Medulla oblongata (tissue), 1 donor: Measurements from ENCODE around the gene CHST15.
"Not testable (repeated sequence)": the region's sequence is repeated elsewhere in the genome, so short reads cannot be mapped to it uniquely, and the experiment has no call there.

Experiments used
- DNase-seq: peaks from one replicate; pipeline ENCODE4 v3.0.0-alpha.2; 2015; ENCODE audit errors: extremely low spot score

CHST15 gene

GRCh38 chr10:124098575-124098974 lies 5.2 kb upstream of the CHST15 start:
- no peak for DNase-seq

- no peak for DNase-seq
Observed at GRCh38 chr10:124097883-124098282, 4.5 kb upstream of the CHST15 start.

DNA sequence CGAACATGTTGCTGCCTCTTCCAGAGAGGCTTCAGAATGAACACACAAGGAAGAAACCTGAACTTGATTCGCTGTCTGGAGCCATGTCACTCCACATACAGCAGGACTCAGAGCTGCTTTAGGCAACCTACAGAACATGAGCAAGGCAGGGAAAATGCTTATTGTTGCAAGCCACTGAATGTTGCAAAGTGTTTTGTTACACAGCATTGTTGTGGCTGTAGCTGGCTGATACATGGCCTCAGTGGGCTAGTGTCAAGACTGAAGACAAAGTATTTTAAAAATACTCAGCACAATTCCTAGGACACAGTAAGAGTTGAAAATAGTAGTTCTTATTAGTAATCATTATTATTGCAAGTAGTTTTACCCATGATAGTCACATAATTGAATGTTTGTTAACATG lies 3.1 kb upstream of the CHST15 start:
- DNase-seq, result no peak

DNA sequence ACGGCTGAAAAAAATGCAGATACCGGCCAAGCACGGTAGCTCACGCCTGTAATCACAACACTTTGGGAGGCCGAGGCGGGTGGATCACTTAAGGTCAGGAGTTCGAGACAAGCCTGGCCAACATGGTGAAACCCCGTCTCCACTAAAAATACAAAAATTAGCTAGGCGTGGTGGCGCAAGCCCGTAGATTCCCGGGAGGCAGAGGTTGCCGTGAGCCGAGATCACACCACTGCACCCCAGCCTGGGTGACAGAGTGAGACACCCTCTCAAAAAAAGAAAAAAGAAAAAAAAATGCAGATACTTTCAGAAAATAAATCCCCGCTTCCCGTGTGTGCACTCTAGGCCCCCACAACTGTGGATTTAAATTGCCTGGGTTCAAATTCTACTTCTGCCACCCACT lies 2.4 kb upstream of the CHST15 start:
- DNase-seq, result not testable (repeated sequence)

DNA sequence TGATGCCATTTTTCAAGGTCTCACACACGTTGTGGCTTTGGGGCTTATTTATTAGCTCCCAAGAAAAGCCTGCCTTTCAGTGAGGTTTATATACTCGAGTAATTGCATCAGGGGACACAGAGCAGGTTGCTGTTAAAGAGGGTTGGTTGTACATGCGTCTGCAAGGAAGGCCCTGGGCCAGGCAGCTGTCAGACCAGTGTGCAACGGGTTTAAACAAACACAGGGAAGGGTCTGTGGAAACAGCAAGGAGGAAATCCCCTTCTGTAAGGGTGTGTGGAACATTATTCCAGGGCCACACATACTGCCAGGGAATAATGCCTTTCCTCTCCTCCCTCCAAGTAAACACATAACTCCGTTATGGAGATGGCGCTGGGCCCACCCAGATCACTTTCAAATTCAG lies 1.7 kb upstream of the CHST15 start:
- DNase-seq, result no peak

DNA sequence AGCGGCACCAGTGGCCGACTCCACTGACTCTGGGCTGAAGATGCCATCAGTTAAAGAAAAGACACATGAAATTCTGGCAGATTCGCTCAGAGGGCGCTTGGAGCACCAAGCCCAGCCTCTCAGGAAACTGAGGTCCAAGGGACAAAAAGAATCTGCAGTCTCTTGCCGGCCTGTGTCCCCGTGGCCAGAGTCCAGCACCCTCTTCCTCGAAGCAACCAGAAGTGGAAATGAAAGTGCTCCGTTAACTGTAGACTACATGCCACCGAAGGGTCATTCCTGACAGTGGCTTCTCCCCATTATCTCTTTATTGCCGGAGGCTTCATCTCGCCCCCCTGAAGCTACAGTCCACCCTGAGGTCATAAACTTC lies 1.0 kb upstream of the CHST15 start:
- peak; percentile 82 for DNase-seq

- DNase-seq, result peak; percentile 69
Observed at GRCh38 chr10:124093774-124094418, 498 bp upstream of the CHST15 start.

DNA sequence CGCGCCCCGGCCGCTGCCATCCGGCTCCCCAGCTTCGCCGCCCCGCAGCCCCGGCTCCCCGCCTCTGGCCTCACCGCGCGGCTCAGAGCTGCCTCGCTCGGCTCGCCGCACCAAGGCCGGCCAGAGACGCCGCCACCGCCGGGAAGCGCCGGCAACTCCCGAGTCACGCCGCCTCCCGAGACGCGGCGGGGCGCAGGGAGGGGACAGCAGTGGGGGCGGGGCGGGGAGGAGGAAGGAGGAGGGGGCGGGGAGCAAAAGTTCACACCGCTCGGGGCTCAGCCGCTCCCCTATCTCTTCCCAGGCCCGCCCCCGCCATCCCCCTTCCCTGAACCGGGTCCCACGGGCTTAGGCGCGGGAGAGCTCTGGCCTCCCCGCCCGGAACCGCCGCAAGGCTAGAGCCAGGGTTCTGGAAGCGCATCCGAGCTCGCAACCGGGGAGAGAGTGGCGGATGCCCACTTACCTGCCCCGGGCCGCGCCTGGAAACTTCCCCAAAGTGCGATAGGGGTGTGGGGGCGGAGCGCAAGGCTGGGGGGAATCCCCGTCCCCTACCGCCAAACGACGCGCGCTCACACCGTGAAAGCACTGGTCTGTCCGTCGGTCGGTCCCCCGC lies 1.0 kb downstream of the CHST15 start:
- peak; percentile 52 for DNase-seq

DNA sequence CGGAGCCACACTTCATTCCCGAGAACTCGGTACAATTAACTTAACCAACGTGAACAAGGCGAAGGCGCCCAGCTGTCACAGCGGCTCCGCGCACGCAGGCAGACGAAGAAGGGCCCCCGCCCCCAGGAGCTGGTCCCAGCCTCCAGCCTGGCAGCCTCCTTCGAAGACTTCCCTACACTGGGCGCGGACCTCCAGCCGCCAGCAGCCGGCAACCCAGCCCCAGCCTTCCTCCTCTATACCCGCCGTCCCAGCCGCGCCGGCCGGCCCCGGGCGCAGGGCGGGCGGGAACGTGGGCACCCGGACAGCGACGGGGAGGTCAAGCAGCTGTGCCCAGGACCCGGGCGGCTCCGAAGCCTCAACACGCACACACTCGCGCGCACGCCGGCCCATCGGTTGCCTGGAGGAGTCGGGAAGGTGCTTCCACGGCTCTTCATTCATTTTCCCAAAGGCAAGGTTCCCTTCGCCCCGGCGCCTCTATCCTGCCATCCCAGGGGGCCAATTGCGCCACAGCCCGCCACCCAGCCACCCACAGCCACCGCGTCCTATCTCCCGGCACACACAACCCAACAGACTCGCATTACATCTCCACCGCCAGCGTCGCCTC lies 1.6 kb downstream of the CHST15 start:
- DNase-seq, result peak; percentile 6

DNA sequence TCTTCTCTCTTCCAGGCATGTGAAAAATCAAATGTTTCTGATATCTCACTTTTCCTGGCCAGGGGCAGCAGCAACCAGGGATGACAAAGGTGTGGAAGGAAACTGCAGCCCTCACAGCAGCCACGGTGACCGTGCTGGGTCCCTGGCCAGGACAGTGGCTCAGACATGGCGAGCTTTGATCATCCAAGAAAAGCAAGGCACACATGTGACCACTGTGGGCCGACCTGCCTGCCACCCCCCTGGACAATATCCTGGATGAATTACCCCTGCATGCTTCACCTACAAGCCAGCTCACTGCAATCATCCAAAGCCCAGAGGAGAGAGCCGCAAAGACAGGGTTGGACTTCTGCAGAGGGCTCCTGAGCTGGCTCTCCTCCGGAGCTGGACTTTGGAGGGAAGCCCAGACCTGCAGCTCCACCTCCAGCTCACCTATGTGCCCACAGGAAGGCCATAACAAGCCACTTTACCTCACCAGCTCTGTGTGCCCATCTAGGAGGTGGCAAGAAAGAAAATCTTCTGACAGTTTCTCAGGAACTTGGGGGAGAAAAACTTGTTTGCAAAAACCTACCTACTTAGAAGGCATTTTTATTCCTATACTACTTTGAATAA lies 2.7 kb downstream of the CHST15 start:
- DNase-seq, result no peak

DNA sequence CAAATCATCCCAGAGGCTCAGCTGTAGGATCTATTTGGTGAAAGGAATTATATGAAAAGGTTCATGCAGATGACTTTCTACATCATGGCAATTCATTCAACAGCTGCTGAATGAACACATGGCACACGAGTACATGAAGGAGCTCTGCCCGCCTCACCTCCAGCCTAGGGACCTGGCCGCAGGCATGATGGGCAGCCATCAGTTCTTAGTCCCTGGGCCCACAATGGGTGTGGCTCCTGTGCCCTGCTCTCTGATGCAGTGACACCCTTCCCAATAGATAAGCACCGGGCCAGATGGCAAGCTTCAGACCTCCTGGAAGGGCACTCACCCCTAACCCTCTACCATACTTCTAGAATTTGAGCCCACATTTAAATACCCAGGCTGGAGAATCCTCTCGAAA lies 3.5 kb downstream of the CHST15 start:
- no peak for DNase-seq

GRCh38 chr10:124088915-124089314 lies 4.5 kb downstream of the CHST15 start:
- DNase-seq, result no peak

DNA sequence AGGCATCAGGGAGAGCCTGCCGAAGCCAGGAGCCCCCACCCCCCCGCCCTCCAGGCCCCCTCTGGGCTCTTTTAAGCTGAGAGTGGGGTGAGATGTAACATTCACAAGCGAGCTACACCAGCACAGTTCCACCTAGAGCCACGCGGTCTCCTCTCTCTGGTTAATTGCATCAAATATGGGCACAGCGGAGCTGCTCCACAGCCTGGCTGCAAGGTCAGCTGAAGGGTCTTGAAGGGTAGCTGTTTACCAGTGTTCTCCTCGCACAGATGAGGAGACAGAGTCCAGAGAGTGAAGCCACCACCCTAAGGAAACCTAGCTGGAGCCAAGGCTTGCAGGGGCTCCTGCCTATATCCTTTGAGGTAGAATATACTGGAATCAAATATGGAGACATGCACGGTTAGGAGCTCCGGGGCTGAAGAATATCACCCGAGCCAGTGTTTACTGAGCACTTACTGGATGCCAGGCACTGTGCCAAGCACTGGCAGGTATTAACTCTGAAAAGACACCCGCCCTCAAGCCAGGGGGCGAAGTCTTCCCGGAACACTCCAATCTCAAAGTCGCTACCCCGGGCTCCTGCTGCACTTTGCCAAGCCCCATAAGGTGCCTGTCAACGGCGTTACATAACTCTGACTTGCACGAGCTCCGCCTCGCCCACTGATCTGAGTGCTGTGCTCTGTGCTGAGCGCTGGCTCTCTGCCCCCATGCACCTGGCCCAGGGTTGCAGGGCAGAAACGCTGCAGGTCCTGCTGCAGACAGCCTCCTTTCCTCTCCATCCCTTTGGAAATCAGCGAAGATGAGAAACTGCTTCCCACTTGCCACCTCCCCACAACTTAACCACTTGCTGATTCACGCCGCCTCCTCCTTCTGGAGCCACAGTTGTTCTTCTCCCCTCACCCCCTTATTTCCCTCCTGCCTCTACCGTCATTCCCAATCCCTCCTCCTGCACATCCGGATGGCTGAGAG lies 5.4 kb downstream of the CHST15 start:
- no peak for DNase-seq

DNA sequence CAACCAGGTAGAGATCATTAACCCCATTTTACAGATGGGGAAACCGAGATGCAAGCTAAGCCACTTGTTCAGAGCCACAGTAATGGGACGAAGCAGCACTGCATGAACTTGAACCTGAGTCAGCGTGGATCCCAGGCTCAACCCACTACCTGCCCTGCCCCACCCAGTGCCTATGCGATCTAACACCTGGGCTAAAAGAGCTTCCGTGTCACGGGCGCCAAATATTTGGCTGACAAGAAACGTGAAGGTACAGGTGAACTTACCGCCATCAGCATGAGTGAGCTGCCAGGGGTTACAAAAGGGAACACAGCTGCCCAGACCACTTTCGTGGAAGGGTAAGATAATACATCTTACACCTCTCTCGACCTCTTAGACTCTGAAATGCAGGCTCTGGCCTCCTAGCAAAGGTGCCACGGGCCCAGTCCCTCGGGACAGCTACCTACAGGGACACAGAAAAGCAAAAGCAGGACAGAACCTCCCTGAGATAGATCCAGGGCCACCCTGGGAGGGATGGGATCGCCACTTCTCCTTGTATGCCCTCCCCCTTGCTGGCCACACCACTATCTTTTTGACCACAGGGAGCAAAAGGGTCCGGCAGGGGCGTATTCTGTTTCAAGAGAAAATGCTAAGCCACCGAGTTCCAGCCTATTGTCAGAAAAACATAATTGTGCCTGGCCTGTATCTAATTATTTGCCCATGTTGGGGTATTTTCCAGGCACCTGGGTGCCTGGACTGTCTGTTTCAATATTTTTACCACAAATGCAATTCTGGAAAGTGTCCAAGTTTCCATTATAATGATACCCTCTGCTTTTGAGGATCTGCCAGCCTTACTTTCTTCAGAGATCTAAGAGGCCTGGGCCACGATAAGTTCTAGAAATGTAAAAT lies 6.4 kb downstream of the CHST15 start:
- no peak for DNase-seq

GRCh38 chr10:124086097-124086710 lies 7.2 kb downstream of the CHST15 start:
- no peak for DNase-seq

GRCh38 chr10:124085680-124086079 lies 7.7 kb downstream of the CHST15 start:
- no peak for DNase-seq

DNA sequence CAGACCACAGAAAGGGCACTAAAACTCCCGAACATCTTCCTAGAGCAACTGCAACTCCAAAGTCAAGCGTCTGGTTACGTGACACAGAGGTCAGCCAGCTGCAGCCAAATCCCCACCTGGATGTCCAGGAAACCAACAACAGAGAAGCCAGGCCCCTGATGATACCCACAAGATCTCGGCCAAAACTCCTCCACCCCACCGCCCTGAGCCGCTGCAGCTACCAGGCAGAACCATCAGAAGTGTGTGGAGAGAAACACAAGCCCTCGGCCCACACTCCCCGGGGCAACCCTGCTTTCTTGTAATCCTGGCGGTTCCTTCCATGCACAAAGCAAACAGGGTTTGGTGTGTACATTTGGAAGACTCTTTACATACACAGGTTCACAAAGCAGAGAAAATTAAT lies 8.7 kb downstream of the CHST15 start:
- DNase-seq, result no peak

GRCh38 chr10:124083740-124084397 lies 9.5 kb downstream of the CHST15 start:
- DNase-seq, result no peak

- no peak for DNase-seq
Observed at GRCh38 chr10:124083047-124083739, 10.2 kb downstream of the CHST15 start.
